Measurements from ENCODE around the gene FBL.
"Not testable (repeated sequence)": the region's sequence is repeated elsewhere in the genome, so short reads cannot be mapped to it uniquely, and the experiment has no call there.

- TF ChIP-seq CTCF (IDR thresholded peaks at IDR 0.05; ENCODE audit: low read depth, low read length, poor library complexity, severe bottlenecking); EZH2phosphoT487 (IDR thresholded peaks at IDR 0.05; ENCODE audit: borderline replicate concordance, low read length): not testable (repeated sequence)
Measured at GRCh38 chr19:39889872-39890754, 43.9 kb upstream of the FBL start.
